H9 (cell line): ENCODE results near the gene ARL4C. TPM values are rescaled to one million over a fixed set of nuclear protein-coding genes. Genes with fewer than 3 reads are reported as not detected.

Experiments used
- DNase-seq: peaks from one replicate; pipeline ENCODE4 v3.0.0-alpha.2; 2017
- H2AFZ ChIP-seq: one replicate; pipeline ENCODE4 v1.6.1; 2013; ENCODE audit warnings: mild to moderate bottlenecking, low read length, control low read depth, moderate library complexity
- H2AK5ac ChIP-seq: 2 replicates; pipeline ENCODE4 v1.6.1; 2013; ENCODE audit warnings: low read length, control low read depth, mixed read lengths; ENCODE audit not compliant: insufficient read length
- H2BK120ac ChIP-seq: one replicate; pipeline ENCODE4 v1.6.1; 2013; ENCODE audit warnings: low read depth, mild to moderate bottlenecking, low read length, control low read depth, inconsistent platforms; ENCODE audit not compliant: poor library complexity, severe bottlenecking
- H2BK12ac ChIP-seq: 2 replicates; pipeline ENCODE4 v1.6.1; 2013; ENCODE audit warnings: low read length, control low read depth, mixed read lengths, low read depth; ENCODE audit not compliant: insufficient read length
- H2BK15ac ChIP-seq: 2 replicates; pipeline ENCODE4 v1.6.1; 2013; ENCODE audit warnings: low read depth, low read length, control low read depth
- H2BK20ac ChIP-seq: one replicate; pipeline ENCODE4 v1.6.1; 2013; ENCODE audit warnings: low read depth, mild to moderate bottlenecking, low read length, control low read depth, inconsistent platforms; ENCODE audit not compliant: poor library complexity, severe bottlenecking
- H2BK5ac ChIP-seq: 2 replicates; pipeline ENCODE4 v1.6.1; 2013; ENCODE audit warnings: low read length, control low read depth, mixed read lengths; ENCODE audit not compliant: insufficient read length
- H3K14ac ChIP-seq: 2 replicates; pipeline ENCODE4 v1.6.1; 2013; ENCODE audit warnings: low read length, control low read depth; ENCODE audit not compliant: insufficient read depth
- H3K18ac ChIP-seq: 2 replicates; pipeline ENCODE4 v1.6.1; 2013; ENCODE audit warnings: low read depth, mild to moderate bottlenecking, mixed read lengths, low read length, control low read depth; ENCODE audit not compliant: insufficient read length
- H3K23ac ChIP-seq: 2 replicates; pipeline ENCODE4 v1.6.1; 2013; ENCODE audit warnings: low read length, control low read depth, mixed read lengths, low read depth; ENCODE audit not compliant: insufficient read length
- H3K23me2 ChIP-seq: 2 replicates; pipeline ENCODE4 v1.6.1; 2013; ENCODE audit warnings: low read depth, mild to moderate bottlenecking, mixed read lengths, low read length, control low read depth; ENCODE audit not compliant: insufficient read length, poor library complexity, severe bottlenecking
- H3K27ac ChIP-seq: 2 replicates; pipeline ENCODE4 v1.5.1; 2013; ENCODE audit warnings: low read length, control low read depth, mixed read lengths, low read depth; ENCODE audit not compliant: insufficient read length
- H3K27me3 ChIP-seq: 2 replicates; pipeline ENCODE4 v1.6.1; 2013; ENCODE audit warnings: low read length, control low read depth, inconsistent platforms; ENCODE audit not compliant: insufficient read depth
- H3K4ac ChIP-seq: 2 replicates; pipeline ENCODE4 v1.6.1; 2013; ENCODE audit warnings: low read depth, mild to moderate bottlenecking, control low read depth, inconsistent platforms, low read length, moderate library complexity
- H3K4me1 ChIP-seq: 2 replicates; pipeline ENCODE4 v1.6.1; 2013; ENCODE audit warnings: low read length, control low read depth, inconsistent platforms; ENCODE audit not compliant: insufficient read depth
- H3K4me2 ChIP-seq: 2 replicates; pipeline ENCODE4 v1.6.1; 2013; ENCODE audit warnings: low read length, control low read depth, mixed read lengths; ENCODE audit not compliant: insufficient read length, insufficient read depth
- H3K56ac ChIP-seq: 2 replicates; pipeline ENCODE4 v1.6.1; 2013; ENCODE audit warnings: low read depth, mild to moderate bottlenecking, mixed read lengths, low read length, control low read depth; ENCODE audit not compliant: insufficient read length
- H3K79me1 ChIP-seq: 2 replicates; pipeline ENCODE4 v1.6.1; 2013; ENCODE audit warnings: low read depth, mild to moderate bottlenecking, moderate library complexity, low read length, control low read depth, inconsistent platforms; ENCODE audit not compliant: insufficient read depth, poor library complexity, severe bottlenecking
- H3K79me2 ChIP-seq: 2 replicates; pipeline ENCODE4 v1.6.1; 2013; ENCODE audit warnings: low read length, control low read depth, inconsistent platforms; ENCODE audit not compliant: insufficient read depth
- H3K9ac ChIP-seq: 2 replicates; pipeline ENCODE4 v1.6.1; 2013; ENCODE audit warnings: low read length, control low read depth, mixed read lengths; ENCODE audit not compliant: insufficient read length; ENCODE audit errors: extremely low read depth
- H3K9me3 ChIP-seq: one replicate; pipeline ENCODE4 v1.6.1; 2013; ENCODE audit warnings: low read depth, low read length, inconsistent platforms; ENCODE audit not compliant: control insufficient read depth
- H3T11ph ChIP-seq: one replicate; pipeline ENCODE4 v1.6.1; 2013; ENCODE audit warnings: mild to moderate bottlenecking, low read length, control low read depth, inconsistent platforms
- H4K20me1 ChIP-seq: one replicate; pipeline ENCODE4 v1.6.1; 2013; ENCODE audit not compliant: control insufficient read depth, insufficient read length, insufficient read depth
- H4K5ac ChIP-seq: 2 replicates; pipeline ENCODE4 v1.6.1; 2013; ENCODE audit warnings: low read depth, mild to moderate bottlenecking, mixed read lengths, low read length, control low read depth; ENCODE audit not compliant: insufficient read length
- H4K8ac ChIP-seq: replicated peaks from 2 replicates; pipeline ENCODE4 v1.6.1; 2013; ENCODE audit warnings: low read length, control low read depth, mixed read lengths, low read depth; ENCODE audit not compliant: insufficient read length
- H4K91ac ChIP-seq: 2 replicates; pipeline ENCODE4 v1.6.1; 2013; ENCODE audit warnings: low read depth, mild to moderate bottlenecking, moderate library complexity, mixed read lengths, low read length, control low read depth; ENCODE audit not compliant: insufficient read length
- H3K27ac Mint-ChIP-seq, 3 experiments: 2 replicates in 2 of 3; 3 replicates in 1 of 3; pipeline ENCODE4 v1.8.0; 2020 to 2021; ENCODE audit warnings: mixed read lengths in 3 of 3, mild to moderate bottlenecking in 1 of 3, moderate library complexity in 1 of 3
- H3K27me3 Mint-ChIP-seq: 2 replicates; pipeline ENCODE4 v1.8.0; 2021; ENCODE audit warnings: low read depth, mild to moderate bottlenecking, moderate library complexity, mixed read lengths
- H3K36me3 Mint-ChIP-seq, 3 experiments: 2 replicates in 2 of 3; 3 replicates in 1 of 3; pipeline ENCODE4 v1.8.0; 2020 to 2021; ENCODE audit warnings: low read depth in 3 of 3, mixed read lengths in 3 of 3; ENCODE audit not compliant: insufficient read depth in 1 of 3
- H3K4me1 Mint-ChIP-seq, 2 experiments: 2 replicates each; pipeline ENCODE4 v1.8.0; 2020; ENCODE audit warnings: mixed read lengths in 2 of 2
- H3K4me3 Mint-ChIP-seq, 2 experiments: 2 replicates in 1 of 2; 3 replicates in 1 of 2; pipeline ENCODE4 v1.8.0; 2020 to 2021; ENCODE audit warnings: mild to moderate bottlenecking in 2 of 2, mixed read lengths in 2 of 2, moderate library complexity in 1 of 2
- H3K9me3 Mint-ChIP-seq, 2 experiments: 2 replicates in 1 of 2; 3 replicates in 1 of 2; pipeline ENCODE4 v1.8.0; 2020; ENCODE audit warnings: mild to moderate bottlenecking in 2 of 2, mixed read lengths in 2 of 2, moderate library complexity in 1 of 2
- CTCF ChIP-seq: fragments of 200-600 bp; sonication (generic); conservative IDR thresholded peaks from 3 replicates; pipeline ENCODE4 v1.8.0; 2021; ENCODE audit warnings: antibody characterized with exemption, mild to moderate bottlenecking
- whole genome bisulfite sequencing: extraction: QIAGEN DNeasy Blood & Tissue Kit; methylation state at CpG from one replicate; pipeline ENCODE4 v1.1.7; 2013; ENCODE audit warnings: missing lambda C conversion rate, low lambda C conversion rate, mixed read lengths; ENCODE audit not compliant: insufficient read length; ENCODE audit errors: extremely low coverage; 5-methylcytosine and 5-hydroxymethylcytosine counted together
- total RNA-seq: library from RNA; stranded (reverse); gene quantifications from 2 replicates; pipeline ENCODE4 v1.2.1, GENCODE V29; 2021

Gene ARL4C
- total RNA-seq, 1 experiment from 2014 or later: 12.0 TPM

DNA sequence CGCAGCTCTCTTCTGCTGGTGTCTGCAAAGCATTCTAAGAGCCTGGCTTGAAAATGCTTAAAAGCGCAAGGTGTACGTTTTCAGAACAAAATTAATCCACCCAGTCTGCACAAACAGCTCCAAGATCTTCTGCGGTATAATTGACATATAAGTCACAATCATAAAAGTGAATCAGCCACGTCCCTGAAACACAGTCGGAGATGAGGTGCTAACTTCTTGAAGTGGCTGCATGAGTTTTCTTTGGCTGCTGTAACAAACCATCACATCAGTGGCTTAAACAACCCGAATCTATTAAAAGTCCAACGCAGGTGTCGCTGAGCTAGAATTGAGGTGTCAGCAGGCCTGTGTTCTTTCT is 32.6 kb downstream of the ARL4C start:
- no peaks in the 10 kb centered on the region; a peak in 1 of 7 replicates for H3K36me3 Mint-ChIP-seq
- no peak overlapping the region for H3K27ac ChIP-seq
- H3K23me2 ChIP-seq: no peaks in the 10 kb centered on the region
- H3K27me3 Mint-ChIP-seq: peaks cover 13% of the 10 kb centered on the region
- H3K9me3 Mint-ChIP-seq: no peaks in the 10 kb centered on the region; a peak in 2 of 5 replicates
- no CpG with 5 or more reads among the region's 9 CpGs for WGBS
- no peak overlapping the region for H3K27ac Mint-ChIP-seq
- no peaks in the 10 kb centered on the region for H3K79me1 ChIP-seq
- no peak overlapping the region for H3K4ac ChIP-seq
- H2BK20ac ChIP-seq: no peak overlapping the region
- H2BK15ac ChIP-seq: no peak overlapping the region
- no peak for TF ChIP-seq CTCF
- H3K79me2 ChIP-seq: no peaks in the 10 kb centered on the region
- H3K9me3 ChIP-seq: no peaks in the 10 kb centered on the region
- H3K4me1 Mint-ChIP-seq: peaks cover 2 to 9% of the 10 kb centered on the region in 2 experiments; a peak in 2 of 4 replicates
- no peak overlapping the region for H4K8ac ChIP-seq
- no peaks in the 10 kb centered on the region for H3K27me3 ChIP-seq
- H3K14ac ChIP-seq: no peak overlapping the region
- no peak overlapping the region for H3K4me2 ChIP-seq
- no peak overlapping the region for H3K9ac ChIP-seq
- H4K91ac ChIP-seq: no peak overlapping the region
- H2BK12ac ChIP-seq: no peak overlapping the region
- no peak overlapping the region for H3K18ac ChIP-seq
- H3K4me1 ChIP-seq: no peaks in the 10 kb centered on the region
- no peak overlapping the region for H3K56ac ChIP-seq
- no peak overlapping the region for H2AK5ac ChIP-seq
- no peak overlapping the region for H2BK120ac ChIP-seq
- H4K20me1 ChIP-seq: no peaks in the 10 kb centered on the region
- H4K5ac ChIP-seq: no peak overlapping the region
- no peak overlapping the region for H2AFZ ChIP-seq
- no peak overlapping the region for H2BK5ac ChIP-seq
- no peak overlapping the region for H3K4me3 Mint-ChIP-seq
- no peak overlapping the region for H3T11ph ChIP-seq
- no peak overlapping the region for H3K23ac ChIP-seq
- DNase-seq: no peak
